Activated naive CD8-positive, alpha-beta T cell treated with anti-CD3 and anti-CD28 coated beads, Interleukin-2, amount 10 ng/mL, durations not matched to agents 7 days and 5 days (primary cell): ENCODE results near the gene ADAMTS5. TPM values are rescaled to one million over a fixed set of nuclear protein-coding genes. Genes with fewer than 3 reads are reported as not detected.

Source experiments
- ATAC-seq: fragments of 150-1000 bp; cut with Tn5 transposase; one replicate; pipeline ENCODE4 v1.10.0; 2021; ENCODE audit warnings: low read depth, moderate library complexity
- POLR2A ChIA-PET: fragments of 350-600 bp; sonication (Branson Sonifier 250); formaldehyde crosslinking; loops from one replicate; lab custom pipeline; 2021; ENCODE audit warnings: antibody characterized with exemption; lab: Charles Lee
- DNase-seq: peaks from one replicate; pipeline ENCODE4 v3.0.0; 2021
- H3K27ac Mint-ChIP-seq: one replicate; pipeline ENCODE4 v1.8.0; 2022; ENCODE audit warnings: mild to moderate bottlenecking, mixed read lengths
- H3K27me3 Mint-ChIP-seq: one replicate; pipeline ENCODE4 v1.8.0; 2022; ENCODE audit warnings: mild to moderate bottlenecking, moderate library complexity, mixed read lengths
- H3K36me3 Mint-ChIP-seq: one replicate; pipeline ENCODE4 v1.8.0; 2021; ENCODE audit warnings: mild to moderate bottlenecking, mixed read lengths
- H3K4me1 Mint-ChIP-seq: one replicate; pipeline ENCODE4 v1.8.0; 2021; ENCODE audit warnings: mixed read lengths
- H3K4me3 Mint-ChIP-seq: one replicate; pipeline ENCODE4 v1.8.0; 2022; ENCODE audit warnings: mild to moderate bottlenecking, moderate library complexity, mixed read lengths
- H3K9me3 Mint-ChIP-seq: one replicate; pipeline ENCODE4 v1.8.0; 2021; ENCODE audit warnings: mixed read lengths
- total RNA-seq, 2 experiments: library from RNA; stranded (reverse); gene quantifications; one replicate each; pipeline ENCODE4 v1.2.3, GENCODE V29; 2021

The ADAMTS5 gene
- total RNA-seq, 2 experiments from 2014 or later, result not detected

DNA sequence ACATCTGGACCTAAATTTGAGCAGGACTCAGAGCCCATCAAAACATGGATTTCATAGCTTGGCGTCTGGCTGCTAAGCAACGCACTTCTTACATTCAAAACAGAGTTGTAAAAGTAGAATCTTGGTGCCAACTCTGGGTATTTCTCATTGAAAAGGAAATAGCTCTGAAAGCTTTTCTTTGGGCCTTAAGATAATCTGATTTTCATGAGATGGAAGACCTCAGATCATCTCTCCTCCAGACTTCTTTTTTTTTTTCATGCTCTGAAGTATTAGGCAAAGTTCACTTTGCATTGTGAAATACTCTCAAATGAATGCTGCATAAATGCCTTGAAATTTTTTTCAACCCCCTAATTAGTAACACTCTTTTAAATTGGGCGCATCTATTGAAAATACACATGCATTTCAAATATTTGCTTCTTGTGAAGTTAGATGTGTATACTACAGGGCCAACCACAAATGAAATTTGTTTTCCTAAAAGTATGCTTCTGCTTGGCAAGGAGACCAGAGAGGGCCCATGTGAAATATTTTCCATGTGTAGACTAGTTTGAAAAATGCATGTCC, 4.2 kb downstream of the ADAMTS5 start:
- Mint-ChIP-seq H3K4me1 (no peaks in the 10 kb centered on the region), H3K27me3 (peaks cover 32% of the 10 kb centered on the region), H3K9me3 (no peaks in the 10 kb centered on the region), H3K36me3 (no peaks in the 10 kb centered on the region), H3K27ac (no peak overlapping the region), H3K4me3 (no peak overlapping the region)
- DNase-seq (no peak), ATAC-seq (no peak)
- POLR2A ChIA-PET, result no interaction called here

DNA sequence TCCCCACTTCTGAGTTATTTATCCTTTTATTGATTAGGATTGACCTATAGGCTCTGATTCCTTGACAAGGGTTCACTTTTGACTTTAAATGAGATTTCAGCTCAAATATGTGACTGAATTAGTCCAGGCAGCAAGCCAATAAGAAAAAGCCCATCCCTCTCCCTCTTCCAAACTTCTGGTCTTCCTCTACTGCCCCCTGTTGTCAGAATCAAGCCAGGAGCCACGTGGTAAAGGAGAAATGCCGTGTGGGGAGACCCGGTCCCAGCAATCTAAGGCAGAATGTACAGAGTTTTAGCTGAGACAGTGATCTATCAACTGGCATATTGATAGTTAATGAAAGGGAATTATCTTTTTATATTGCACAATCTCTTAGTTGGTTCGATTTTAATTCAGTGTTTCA, 5.2 kb downstream of the ADAMTS5 start:
- H3K4me1 Mint-ChIP-seq, result no peaks in the 10 kb centered on the region
- no peak for DNase-seq
- ATAC-seq, result no peak

DNA sequence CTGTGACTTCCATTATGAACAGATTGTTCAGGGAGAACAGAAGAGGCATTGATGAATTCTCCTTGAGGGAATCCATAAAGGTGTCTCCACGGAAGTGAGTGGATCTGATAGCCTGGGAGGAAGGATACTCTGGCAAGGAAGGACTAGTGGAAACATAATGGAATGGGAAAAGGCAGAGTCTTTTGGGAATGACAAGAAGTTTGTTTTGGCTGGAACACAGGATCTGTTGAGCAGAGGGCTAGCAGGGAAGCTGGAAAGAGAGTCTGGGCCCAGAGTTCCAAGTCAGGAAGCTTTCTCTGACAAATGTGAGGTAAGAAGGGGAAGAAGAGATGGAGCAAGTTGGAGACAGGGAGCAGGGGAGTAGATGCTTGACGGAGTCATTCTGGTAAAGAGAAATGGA, 8.1 kb downstream of the ADAMTS5 start:
- ATAC-seq, result no peak
- POLR2A ChIA-PET, result no interaction called here
- H3K4me3 Mint-ChIP-seq, result no peak overlapping the region
- no peak for DNase-seq
- H3K4me1 Mint-ChIP-seq, result no peaks in the 10 kb centered on the region
- H3K36me3 Mint-ChIP-seq, result no peaks in the 10 kb centered on the region
- peaks cover 2% of the 10 kb centered on the region for H3K27me3 Mint-ChIP-seq
- H3K9me3 Mint-ChIP-seq, result no peaks in the 10 kb centered on the region
- no peak overlapping the region for H3K27ac Mint-ChIP-seq

More for the DNA sequence above, 5.2 kb downstream of the ADAMTS5 start:
- Mint-ChIP-seq H3K36me3 (no peaks in the 10 kb centered on the region), H3K9me3 (no peaks in the 10 kb centered on the region), H3K27me3 (peaks cover 23% of the 10 kb centered on the region), H3K4me3 (no peak overlapping the region), H3K27ac (no peak overlapping the region)
- POLR2A ChIA-PET, result no interaction called here

DNA sequence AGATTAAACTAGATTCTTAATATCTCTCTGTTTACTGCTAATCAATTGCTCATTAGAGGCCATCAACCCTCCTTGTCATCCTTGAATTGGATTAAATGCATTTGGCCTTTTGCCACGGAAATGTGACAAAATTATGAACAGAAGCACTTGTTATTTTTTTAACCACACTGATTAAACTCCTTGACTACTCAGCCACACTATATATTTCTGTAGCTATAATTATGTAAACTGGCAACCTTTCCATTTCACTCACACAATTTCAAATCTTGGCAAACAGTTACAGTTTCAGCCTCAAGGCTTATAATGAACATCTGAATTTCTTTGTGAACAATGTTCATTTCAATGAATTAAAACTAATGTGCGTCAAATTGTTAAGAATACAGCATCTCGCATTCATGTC, 10.1 kb downstream of the ADAMTS5 start:
- no peaks in the 10 kb centered on the region for H3K4me1 Mint-ChIP-seq
- POLR2A ChIA-PET, result no interaction called here
- no peaks in the 10 kb centered on the region for H3K36me3 Mint-ChIP-seq
- H3K4me3 Mint-ChIP-seq, result no peak overlapping the region
- no peaks in the 10 kb centered on the region for H3K27me3 Mint-ChIP-seq
- ATAC-seq (no peak), DNase-seq (no peak)
- H3K9me3 Mint-ChIP-seq, result no peaks in the 10 kb centered on the region
- H3K27ac Mint-ChIP-seq, result no peak overlapping the region

DNA sequence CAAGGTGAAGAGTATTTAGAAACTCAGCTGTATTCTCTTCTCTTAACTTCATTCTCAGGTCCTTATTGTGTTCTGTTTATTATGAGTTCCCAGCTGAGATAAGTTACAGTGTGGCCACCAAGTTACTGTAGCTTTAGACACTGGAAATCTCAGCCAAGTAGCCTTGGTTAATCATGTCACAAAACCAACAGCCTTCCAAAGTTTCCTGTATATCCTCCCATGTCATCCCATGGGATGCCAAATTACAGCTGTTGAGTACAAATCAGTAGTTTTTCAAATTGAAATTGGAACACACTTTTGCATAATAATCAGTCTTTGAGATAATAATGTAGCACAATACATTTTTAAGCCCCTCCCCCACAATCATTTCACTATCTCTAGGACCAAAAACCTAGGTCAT, 10.7 kb downstream of the ADAMTS5 start:
- no peak for ATAC-seq
- POLR2A ChIA-PET, result no interaction called here
- Mint-ChIP-seq H3K4me3 (no peak overlapping the region), H3K27ac (no peak overlapping the region), H3K9me3 (no peaks in the 10 kb centered on the region), H3K36me3 (no peaks in the 10 kb centered on the region), H3K27me3 (no peaks in the 10 kb centered on the region), H3K4me1 (no peaks in the 10 kb centered on the region)
- DNase-seq, result no peak

DNA sequence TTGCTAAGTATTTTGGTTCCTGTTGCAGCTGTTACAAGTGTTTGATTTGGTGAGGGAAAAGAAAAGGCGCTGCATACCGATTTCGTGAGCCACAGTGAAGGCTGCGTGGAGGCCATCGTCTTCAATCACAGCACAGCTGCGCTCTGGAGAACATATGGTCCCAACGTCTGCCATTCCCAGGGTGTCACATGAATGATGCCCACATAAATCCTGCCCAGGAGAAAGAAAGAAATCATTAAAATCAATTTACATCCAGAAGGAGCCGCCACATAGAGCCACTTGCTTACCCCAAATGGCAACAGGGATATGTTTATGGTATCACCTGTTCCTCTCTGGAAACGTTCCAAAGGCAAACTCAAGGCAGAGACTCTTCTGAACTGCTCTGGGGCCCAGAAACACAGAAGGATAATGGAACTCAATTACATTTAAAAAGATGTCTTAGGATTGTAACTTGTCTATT, 12.2 kb downstream of the ADAMTS5 start:
- Mint-ChIP-seq H3K36me3 (no peaks in the 10 kb centered on the region), H3K27me3 (no peaks in the 10 kb centered on the region), H3K4me3 (no peak overlapping the region), H3K4me1 (no peaks in the 10 kb centered on the region), H3K9me3 (no peaks in the 10 kb centered on the region), H3K27ac (no peak overlapping the region)
- ATAC-seq (no peak), DNase-seq (no peak)
- POLR2A ChIA-PET, result no interaction called here

DNA sequence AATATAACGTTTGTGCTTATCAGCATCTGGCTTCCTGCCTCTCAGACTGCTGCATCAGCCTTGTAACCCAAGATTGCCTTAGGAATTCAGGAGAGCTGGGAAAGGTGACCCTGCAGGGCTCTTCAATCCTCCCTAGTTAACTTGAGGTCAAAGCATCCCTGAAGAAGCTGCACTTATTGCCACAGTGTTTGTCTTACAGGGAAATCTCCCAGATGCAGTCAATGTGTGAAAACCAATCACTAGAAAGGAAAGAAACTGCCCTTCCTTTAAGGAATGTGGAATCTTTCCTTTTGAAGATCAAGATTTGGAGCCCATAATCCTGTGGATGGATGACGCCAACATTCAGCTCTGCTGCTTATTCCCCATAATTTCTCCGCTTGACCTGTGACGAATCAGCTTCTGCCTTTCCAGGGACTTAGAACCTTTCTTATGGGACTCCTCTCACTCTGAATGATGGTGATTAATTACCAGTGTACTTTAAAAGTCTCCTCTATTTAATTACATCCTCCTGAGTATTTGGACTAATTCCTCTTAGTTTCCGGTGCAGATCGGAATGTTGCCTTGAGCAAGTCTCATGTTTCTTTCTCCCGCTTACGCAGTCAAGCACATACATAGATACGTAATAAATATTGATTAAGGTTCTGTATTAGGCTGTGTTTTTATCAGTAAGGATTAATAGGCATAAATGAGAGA, 14.4 kb downstream of the ADAMTS5 start:
- POLR2A ChIA-PET, result no interaction called here
- no peaks in the 10 kb centered on the region for H3K9me3 Mint-ChIP-seq

DNA sequence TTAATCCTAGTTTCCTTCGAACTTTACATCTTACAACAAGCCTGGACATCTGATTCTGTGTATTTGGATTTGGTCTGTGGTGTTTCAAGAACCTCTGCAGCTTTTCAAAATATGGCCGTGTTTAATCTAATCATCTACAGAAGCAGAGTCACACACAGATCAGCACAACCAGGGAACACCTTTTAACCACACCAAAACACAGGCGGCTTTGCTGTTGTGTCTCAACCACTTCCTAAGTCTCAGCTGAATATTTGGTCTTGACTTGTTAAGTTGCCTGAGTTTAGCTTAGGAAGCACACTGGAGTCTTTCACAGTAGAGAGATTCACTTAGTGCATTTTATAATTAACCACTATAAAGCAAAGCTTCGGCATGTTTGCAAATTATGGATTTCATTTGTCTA, 17.1 kb downstream of the ADAMTS5 start:
- POLR2A ChIA-PET, result no interaction called here
- ATAC-seq (no peak), DNase-seq (no peak)
- Mint-ChIP-seq H3K27ac (no peak overlapping the region), H3K4me1 (no peaks in the 10 kb centered on the region), H3K9me3 (no peaks in the 10 kb centered on the region), H3K4me3 (no peak overlapping the region), H3K36me3 (no peaks in the 10 kb centered on the region), H3K27me3 (no peaks in the 10 kb centered on the region)

More for the DNA sequence above, 14.4 kb downstream of the ADAMTS5 start:
- no peak for ATAC-seq
- no peaks in the 10 kb centered on the region for H3K4me1 Mint-ChIP-seq
- no peak overlapping the region for H3K27ac Mint-ChIP-seq
- H3K27me3 Mint-ChIP-seq, result no peaks in the 10 kb centered on the region
- DNase-seq, result no peak
- H3K36me3 Mint-ChIP-seq, result no peaks in the 10 kb centered on the region
- H3K4me3 Mint-ChIP-seq, result no peak overlapping the region

DNA sequence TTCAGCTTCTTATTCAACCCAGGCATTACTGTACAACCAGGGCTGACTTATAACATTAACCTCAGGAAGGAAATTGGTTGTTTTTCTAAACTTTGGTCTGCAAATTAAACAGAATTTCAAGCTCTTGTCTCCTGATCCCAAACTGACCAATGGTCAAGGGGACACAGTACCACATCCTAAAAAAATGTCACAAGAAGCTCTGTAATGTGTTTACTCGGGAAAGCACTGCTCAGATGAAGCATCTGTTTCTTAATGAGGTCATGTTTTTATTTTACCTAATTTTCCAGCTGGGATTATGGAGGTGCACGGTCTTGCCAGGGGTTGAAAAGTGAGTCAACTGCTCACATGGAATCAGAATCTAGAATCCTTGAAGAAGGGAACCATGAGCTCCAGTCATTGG, 18.7 kb downstream of the ADAMTS5 start:
- Mint-ChIP-seq H3K4me1 (no peaks in the 10 kb centered on the region), H3K4me3 (no peak overlapping the region), H3K27ac (no peak overlapping the region), H3K36me3 (no peaks in the 10 kb centered on the region), H3K9me3 (no peaks in the 10 kb centered on the region), H3K27me3 (no peaks in the 10 kb centered on the region)
- DNase-seq (no peak), ATAC-seq (no peak)
- POLR2A ChIA-PET, result no interaction called here

DNA sequence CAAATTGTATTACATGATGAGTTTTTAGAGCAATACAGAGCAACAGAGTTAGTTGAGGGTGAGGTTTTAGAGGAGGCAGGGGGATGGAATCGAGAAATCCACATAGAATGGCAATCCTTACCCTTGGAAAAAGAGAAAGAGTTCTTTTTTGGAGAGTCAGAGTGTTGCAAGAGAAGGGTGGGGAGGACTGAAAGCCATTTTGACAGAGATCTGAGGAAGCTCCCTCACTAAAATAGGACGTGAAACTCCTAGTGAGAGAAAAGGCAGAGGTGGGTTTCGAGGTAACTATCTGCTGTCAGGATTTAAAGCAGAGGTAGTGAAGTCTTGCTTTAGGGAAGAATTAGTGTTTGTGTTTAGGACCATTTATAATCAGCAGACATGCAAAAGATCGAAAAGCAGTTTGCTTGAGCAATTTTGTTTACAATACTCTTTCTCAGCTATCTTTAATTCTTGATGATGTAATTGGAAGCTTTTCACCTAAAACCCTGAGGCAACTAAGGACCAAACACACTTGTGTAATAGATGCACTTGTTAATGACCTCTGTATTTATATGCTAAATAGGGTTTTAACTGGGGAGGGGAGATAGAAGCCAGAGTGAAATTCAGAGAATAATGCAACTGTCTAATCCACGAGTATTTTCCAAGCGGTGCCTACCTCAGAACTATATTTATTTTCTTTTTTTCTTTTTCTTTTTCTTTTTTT, 20.0 kb downstream of the ADAMTS5 start:
- Mint-ChIP-seq H3K27me3 (no peaks in the 10 kb centered on the region), H3K36me3 (no peaks in the 10 kb centered on the region), H3K4me3 (no peak overlapping the region), H3K27ac (no peak overlapping the region), H3K4me1 (no peaks in the 10 kb centered on the region), H3K9me3 (no peaks in the 10 kb centered on the region)
- ATAC-seq (no peak), DNase-seq (no peak)
- POLR2A ChIA-PET, result no interaction called here

DNA sequence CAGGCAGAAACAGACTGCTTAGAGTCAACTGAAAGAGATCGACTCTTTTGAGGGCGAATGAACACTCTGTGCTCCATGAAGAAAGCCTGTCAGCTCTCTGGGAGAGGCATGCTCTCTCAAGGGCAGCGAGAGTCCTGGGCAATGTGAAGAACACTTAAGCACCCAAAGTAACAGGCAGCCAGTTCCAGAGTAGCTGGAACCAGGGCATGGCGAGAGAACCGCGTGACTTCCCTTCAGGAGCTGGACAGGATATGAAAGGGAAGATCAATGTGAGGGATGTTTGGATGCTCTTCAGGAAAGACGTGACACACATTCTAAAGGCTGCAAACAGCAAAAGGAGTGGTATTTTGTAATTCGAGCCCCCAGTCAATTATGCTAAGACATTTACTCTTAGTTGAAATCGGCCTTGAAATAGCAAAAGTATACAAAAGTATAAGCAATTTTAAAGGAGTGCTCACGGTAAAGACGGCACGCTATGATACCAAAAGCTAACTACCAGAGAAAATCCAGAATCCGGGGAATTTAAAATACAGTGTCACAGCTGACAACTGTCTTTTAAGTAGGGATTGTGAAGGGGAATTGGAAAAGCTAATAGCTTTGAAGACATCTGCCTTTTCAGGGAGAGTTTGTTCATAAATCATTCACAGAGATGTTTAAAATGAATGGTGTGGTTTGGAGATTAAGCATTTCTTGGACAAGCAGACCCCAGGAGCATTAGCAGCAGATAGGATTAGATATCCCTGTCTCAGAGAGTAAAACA, 20.8 kb downstream of the ADAMTS5 start:
- ATAC-seq (no peak), DNase-seq (no peak)
- H3K27me3 Mint-ChIP-seq, result no peaks in the 10 kb centered on the region
- H3K36me3 Mint-ChIP-seq, result no peaks in the 10 kb centered on the region
- no peaks in the 10 kb centered on the region for H3K9me3 Mint-ChIP-seq
- no peaks in the 10 kb centered on the region for H3K4me1 Mint-ChIP-seq
- H3K27ac Mint-ChIP-seq, result no peak overlapping the region
- H3K4me3 Mint-ChIP-seq, result no peak overlapping the region
- POLR2A ChIA-PET, result no interaction called here

DNA sequence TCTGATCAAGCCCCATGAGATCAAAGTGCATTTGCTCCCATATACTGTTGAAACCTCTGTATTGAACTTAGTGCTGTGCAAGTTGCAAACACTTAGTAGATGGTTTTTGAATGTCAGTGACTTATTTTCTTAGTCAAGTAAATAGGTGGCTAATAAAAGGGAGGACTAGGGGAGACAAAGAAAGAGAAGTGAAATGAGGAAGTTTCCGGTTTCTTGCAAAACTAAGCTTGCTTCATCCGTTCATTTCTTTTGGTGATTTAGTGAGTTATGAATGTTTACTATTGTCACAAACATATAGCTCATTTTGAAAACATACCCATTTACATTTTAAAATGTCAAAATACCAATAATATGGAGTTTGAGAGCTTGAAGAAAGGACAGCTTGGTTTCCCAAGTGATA, 23.0 kb downstream of the ADAMTS5 start:
- POLR2A ChIA-PET, result no interaction called here
- H3K27me3 Mint-ChIP-seq, result peaks cover 4% of the 10 kb centered on the region
- H3K36me3 Mint-ChIP-seq, result no peaks in the 10 kb centered on the region
- no peak for DNase-seq
- H3K9me3 Mint-ChIP-seq, result no peaks in the 10 kb centered on the region
- no peaks in the 10 kb centered on the region for H3K4me1 Mint-ChIP-seq
- no peak overlapping the region for H3K4me3 Mint-ChIP-seq
- H3K27ac Mint-ChIP-seq, result no peak overlapping the region
- no peak for ATAC-seq

DNA sequence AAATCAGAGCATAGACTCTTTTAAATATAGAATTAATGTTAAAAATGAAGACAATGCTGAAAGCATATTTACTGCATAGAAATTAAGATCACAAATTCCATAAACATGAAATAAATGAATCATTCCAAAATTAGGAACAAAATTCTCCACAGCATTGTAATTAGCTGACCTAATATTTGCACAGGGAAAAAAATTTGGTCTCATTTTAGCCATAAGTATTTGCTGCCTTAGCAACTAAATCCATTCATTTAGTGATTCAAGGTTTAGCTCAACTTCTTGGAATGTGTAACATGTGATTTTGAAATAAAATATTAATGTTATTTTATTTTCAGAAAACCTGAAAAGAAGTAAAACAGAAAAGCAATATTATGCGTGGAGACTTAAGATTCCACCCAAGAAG, 25.5 kb downstream of the ADAMTS5 start:
- Mint-ChIP-seq H3K4me1 (no peaks in the 10 kb centered on the region), H3K27me3 (peaks cover 4% of the 10 kb centered on the region), H3K4me3 (no peak overlapping the region), H3K36me3 (no peaks in the 10 kb centered on the region), H3K9me3 (no peaks in the 10 kb centered on the region), H3K27ac (no peak overlapping the region)
- POLR2A ChIA-PET, result no interaction called here
- no peak for DNase-seq
- ATAC-seq, result no peak
